GM18508 (cell line): ENCODE measurements around the gene NDC80.
"Not testable (repeated sequence)": the region's sequence is repeated elsewhere in the genome, so short reads cannot be mapped to it uniquely, and the experiment has no call there.

ENCODE experiments used
- ATAC-seq: cut with Tn5 transposase; IDR thresholded peaks from one replicate; pipeline ENCODE4 v1.9.1; 2021; ENCODE audit warnings: moderate number of reproducible peaks; ENCODE audit not compliant: insufficient read depth, unreplicated experiment

NDC80 gene

DNA sequence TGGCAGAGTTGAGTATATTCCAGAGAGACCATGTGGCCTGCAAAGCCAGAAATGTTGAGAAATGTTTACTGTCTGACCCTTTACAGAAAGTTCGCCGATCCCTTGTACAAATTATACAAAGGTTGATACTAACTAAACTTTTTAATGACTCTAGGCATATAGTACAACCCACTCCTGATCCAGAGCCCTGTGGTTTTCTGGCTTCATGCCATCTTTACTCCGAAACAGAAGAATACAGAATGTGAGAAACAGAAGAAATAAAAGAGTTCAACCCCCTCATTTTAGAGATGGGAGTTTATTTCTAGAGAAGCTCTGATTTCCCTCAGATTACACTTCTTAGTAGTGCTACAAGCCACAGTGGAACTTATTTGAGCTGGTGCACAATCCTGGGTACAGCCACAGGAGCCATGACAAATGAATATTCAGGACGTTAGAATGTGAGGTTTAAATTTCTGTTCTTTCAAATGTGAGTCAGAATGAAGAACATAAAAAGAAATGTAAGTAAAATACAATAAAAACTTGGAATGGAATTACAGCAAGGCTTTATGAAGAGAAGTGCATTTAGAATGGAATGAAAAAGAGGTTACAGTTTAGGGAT, 46.1 kb downstream of the NDC80 start:
- no peak for ATAC-seq

DNA sequence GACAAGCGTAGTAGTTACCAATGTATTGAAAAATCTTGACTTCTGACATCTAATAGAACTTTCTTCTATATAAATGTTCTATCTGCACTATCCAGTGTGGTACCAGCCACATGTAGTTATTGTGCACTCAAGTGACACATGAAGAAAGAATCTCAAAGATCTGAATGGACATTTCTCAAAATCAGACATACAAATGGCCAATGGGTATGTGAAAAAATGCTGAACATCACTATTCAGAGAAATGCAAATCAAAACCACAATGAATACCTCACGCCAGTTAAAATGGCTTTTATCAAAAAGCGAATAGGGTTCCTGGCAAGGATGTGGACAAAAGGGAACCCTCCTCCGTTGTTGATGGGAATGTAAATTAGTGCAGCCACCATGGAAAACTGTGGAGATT, 46.7 kb downstream of the NDC80 start:
- no peak for ATAC-seq

DNA sequence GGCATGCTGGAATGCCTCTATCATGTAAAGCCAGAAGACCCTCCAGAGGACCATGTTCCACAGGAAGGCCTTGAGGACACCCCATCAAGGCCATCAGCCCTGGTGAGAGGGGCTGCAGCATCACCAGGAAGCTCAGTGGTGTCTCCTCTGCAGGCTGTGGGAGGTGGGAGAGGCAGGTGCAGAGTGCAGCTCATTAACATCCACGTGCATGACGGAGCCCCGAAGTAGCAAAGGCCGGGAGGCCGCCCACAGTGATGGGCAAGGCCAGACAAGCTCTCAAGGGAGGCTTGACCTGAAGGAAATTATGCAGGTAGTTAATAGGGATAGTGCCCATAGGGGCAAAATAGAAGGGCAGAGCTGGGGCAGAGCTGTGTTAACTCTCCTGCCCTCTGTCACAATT, 53.9 kb downstream of the NDC80 start:
- ATAC-seq, result no peak

DNA sequence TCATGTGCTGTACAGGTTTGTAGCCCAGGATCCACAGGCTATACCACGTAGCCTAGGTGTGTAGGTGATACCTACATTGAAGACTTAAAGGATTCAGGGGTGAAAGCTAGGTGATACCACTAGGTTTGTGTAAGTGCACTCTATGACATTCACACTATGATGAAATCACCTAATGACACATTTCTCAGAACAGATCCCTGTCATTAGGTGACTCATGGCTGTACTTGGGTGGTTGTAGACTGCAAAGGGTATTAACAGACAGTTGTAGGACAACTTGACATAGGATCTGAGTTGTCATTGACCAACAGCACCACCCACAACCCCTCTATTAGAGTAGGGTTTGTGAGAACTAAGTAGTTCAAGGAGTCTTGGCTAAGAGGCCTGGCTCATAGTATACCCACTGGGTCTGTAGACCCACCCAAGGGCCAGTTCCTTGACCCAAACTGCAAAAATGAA, 56.5 kb downstream of the NDC80 start:
- no peak for ATAC-seq

DNA sequence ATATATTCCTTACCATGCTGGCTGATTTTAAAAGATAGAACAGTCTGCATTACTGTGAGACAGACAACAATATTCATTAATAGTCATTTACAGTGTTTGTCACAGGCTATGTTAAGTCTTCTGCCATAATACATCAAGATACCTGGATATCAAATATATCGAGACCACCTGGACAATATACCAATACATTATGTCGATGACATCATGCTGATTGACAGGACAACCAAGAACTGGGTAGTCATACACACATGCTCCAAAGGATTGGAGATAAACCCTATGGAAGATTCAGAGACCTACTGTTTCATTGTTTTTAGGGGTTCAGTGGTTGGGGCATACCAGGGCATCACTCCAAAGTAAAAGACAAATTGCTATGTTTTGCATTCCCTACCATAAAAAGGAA, 57.6 kb downstream of the NDC80 start:
- ATAC-seq, result no peak

DNA sequence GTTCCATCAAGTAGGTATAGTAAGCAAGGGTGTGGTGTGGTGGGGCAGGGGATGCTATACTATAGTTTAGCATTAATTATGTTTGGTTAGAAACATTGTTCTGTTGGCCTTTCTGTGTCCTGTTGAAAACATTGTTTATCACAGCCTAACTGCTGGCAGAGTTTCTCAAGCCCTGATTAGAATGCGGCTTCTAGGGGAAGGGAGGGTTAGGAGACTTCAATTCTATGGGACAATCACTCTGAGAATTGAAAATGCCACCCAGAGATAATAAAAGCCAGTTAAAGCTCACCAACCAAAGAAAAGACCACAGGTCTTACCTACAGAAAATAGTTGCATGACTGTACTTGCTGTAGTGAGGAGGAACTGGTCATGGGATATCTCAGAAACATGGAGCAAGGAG, 64.2 kb downstream of the NDC80 start:
- no peak for ATAC-seq

DNA sequence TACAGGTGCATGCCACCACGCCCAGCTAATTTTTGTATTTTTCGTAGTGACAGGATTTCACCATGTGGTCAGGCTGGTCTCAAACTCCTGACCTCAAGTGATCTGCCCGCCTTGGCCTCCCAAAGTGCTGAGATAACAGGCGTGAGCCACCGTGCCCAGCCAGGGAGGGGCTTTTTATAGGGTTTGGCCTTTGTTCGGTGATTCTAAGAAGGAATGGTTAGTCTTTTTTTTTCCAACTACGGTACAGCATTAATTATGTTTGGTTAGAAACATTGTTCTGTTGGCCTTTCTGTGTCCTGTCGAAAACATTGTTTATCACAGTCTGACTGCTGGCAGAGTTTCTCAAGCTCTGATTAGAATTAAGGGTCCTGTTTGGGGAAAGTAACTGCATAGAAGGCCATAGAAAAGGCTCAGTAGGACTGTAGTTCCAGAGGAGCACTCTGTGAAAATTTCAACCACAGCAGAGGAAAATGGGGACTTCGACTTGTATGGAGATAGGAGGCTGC, 64.8 kb downstream of the NDC80 start:
- peak; percentile 6 for ATAC-seq

DNA sequence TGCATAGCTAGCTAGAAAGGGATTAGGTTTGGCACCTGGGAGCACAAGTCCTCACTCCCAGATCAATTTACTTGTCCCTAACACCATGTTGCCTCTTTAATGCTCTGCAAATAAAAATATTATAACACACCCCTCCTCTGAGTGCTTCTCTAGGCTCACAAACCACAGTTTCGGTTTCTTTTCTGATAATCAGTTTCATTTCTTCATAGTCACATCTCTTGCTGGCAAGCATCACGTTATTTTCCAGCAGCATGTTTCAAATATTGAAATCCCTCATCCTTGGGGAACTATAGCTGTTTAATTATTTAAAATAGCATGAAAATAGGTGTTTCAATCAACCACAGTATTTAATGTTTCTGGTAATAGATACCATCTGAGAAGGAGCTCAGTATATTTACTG, 70.3 kb downstream of the NDC80 start:
- ATAC-seq, result peak; percentile 68

DNA sequence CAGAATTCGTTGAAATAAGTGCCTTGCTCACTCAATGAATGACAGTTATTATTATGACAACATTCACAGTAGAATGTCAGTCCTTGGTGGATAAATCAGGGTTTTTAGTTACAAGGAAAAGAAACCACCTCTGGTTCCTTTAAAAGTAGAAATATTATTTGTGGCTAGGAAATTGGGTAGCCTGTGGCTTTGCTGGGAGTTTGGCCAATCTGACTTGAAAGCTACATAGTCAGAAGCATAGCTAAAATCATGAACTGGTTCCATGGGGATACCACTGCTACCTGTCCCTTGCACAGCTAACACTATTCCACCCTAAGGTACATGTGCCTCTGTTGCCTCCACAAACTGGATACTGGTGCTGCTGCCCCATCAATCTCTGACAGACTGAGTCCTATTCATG, 71.4 kb downstream of the NDC80 start:
- no peak for ATAC-seq

DNA sequence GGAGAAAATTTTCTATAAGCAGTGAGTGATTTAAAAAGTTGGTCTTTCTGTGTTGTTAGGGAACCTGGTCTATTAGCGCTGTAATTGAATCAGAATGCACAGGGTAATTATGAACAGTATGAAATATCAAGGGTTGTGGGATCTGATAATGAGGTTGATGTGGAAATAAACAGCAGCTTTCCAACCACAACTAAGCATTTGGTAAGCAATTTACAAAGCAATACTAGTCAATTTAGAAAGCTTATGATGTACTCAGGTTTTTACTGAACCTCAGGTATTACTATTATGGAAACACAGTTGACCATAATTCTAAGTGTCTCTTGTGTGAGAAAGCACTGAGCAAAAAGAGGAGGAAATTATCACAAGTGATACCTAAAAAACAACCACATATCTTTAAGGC, 73.2 kb downstream of the NDC80 start:
- no peak for ATAC-seq

DNA sequence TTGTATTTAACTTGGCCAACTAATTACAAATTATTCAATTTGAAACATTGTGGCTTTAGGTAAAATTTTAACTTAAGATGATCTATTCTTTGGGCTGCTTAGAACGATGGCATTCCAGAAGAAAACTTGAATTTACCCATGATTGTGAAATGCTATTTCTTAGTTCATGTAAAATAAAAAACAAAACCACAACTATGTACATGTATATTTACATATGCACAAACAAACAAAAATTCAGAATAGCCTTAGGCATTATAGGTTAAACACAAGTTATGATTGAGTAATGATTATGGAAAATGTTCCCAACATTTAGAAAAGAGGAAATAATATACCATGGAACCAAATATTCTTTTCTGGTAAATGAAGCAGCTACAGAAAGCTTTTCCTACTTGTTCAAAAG, 80.6 kb downstream of the NDC80 start:
- ATAC-seq, result no peak

DNA sequence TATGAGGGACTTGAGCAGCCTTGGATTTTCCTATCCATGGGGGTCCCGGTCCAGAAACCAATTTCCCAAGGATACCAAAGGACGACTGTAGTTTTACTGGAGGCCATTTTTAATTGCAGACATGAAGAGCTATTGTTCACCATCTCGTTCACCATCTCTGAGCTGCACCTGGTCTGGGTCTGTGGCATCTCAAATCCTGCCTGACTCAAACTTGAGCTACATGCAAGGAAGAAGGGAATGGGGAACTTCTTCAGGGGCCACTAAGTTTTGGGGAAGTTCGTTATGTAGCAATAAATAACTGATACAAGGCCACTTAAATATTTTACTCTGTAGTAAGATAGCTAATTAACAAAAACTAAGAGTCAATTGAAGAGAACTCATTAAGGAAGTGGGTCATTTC, 82.1 kb downstream of the NDC80 start:
- ATAC-seq, result no peak

DNA sequence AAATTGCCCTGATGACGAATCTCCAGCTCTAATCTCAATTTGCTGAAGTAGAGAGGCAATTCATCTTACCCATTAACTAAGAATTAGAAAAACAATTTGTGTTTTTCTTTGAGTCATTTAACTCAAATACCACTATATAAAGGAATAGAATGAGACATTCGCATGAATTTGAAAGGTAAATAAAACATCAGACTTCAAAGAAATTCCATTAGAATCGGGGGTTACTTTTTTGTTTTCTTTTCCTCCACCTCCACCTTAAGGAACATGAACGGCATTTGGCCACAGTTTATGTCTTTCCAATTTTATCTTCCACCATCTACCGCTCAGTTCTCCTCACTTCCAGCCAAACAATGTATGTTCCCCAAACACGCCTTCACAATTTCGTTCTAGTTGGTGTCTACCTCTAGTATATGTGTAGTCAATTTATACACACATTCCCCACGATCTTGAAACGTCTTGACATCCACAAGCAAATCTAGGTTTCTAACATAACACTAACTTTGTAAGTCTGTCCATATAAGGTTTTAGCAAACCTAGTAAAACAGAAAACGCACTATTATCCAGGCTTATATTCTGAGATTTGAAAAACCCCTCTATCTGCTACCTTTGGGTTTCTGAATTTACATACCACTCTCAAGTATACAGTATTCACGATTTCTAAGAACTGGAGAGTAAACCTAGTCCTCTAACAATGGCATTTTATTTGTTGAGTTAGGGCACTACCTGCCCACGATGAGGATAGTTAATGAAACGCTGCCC, 83.0 kb downstream of the NDC80 start:
- ATAC-seq, result no peak

DNA sequence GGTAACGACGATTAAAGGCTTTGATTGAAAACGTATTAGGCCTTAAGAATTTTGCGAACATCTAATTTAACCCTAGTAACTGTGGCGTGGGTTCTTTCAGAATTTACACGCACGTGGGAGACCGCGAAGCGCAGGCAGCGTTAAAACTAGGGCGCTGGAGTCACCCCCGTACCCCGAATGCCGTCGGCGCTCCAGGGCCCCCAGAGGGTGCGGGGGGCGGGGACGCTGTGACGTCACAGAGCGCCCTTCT, 83.5 kb downstream of the NDC80 start:
- ATAC-seq, result peak; percentile 9

DNA sequence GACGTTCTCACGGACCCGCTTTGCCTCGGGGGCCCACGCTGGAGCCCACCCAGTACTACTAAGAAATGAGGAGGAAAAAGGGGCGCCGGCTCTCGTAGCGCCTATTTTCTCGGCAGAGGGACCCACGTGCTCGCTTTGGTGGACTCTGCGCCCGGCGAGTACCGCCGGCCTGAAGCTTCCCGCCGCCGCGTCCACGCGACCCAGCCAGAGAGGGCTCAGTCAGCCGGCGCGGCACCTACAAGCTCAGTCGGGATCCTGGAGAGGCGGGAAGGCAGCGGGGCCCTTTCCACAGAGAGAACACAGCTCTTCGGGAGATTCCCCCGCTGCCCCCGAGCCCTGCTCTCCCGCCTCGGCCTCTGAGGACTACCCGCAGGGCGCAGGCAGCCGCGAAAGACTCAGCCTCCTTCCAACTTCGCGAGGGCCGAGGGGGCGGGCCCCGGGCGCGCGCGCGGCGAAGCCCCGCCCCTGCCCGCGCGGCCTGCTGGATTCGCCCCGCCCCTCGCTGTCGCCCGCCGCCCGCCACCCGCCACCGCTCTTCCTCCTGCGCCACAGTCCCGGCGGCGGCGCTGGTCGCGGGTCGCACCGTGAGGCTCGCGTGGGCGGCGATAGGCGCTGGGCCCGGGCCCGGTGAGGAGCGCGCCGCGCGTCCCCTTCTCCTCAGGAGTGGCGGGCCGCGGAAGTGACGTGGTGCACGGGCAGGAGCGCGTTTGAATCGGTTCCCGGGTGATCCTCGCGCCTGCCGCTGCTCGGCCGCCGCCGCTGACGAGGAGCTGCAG, 84.0 kb downstream of the NDC80 start, which contains the start of gene SMCHD1:
Gene SMCHD1 (plus strand): TSS at position 549 of the 776 bp plus-strand sequence. CDS start 350 bp downstream, outside the sequence.
- peak; percentile 38 for ATAC-seq

DNA sequence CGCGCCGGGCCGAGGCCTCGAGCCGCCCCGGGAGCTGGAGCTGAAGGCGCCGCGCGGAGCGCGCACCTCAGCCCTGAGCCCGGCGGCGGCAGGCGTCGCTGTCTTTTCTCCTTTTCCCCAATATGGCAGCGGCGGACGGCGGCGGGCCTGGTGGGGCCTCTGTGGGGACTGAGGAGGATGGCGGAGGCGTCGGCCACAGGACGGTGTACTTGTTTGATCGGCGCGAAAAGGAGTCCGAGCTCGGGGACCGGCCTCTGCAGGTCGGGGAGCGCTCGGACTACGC, 84.5 kb downstream of the NDC80 start:
- ATAC-seq, result peak; percentile 7

DNA sequence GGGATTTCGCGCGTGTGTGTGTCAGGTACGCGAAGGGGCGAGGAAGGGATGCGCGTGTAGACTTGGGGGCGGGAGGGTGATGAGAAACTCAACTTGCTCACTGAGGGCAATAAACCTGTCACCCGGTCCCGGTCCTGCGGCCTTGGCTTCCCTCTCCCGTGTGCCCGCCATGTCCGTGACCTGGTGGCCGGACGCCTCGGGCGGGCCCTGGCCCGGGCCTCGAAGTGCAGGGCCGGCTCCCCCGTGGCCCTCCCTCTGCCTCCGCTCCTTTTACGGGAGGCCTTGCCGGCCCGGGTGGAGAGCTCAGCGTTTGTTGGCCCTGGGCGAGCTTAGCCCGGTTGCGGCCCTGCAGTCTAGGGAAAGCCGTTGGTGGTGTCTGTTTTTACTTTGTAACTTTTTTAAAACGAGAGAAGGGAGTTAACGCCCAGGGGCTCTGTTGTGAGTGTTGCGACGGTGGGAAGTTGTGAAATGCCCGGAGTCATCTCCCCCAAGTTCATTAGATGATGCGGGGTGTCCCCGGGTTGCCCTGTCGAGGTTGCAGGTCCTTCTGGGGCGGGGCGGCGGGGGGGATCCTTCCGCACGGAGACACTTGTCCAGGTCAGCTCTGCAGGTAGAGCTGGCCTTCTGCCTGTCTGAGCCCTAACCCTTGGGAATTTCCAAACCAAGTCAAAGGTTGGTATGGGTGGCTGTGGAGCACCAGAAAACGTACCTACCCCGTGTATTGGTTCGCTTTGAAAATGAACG, 85.1 kb downstream of the NDC80 start:
- ATAC-seq, result no peak

DNA sequence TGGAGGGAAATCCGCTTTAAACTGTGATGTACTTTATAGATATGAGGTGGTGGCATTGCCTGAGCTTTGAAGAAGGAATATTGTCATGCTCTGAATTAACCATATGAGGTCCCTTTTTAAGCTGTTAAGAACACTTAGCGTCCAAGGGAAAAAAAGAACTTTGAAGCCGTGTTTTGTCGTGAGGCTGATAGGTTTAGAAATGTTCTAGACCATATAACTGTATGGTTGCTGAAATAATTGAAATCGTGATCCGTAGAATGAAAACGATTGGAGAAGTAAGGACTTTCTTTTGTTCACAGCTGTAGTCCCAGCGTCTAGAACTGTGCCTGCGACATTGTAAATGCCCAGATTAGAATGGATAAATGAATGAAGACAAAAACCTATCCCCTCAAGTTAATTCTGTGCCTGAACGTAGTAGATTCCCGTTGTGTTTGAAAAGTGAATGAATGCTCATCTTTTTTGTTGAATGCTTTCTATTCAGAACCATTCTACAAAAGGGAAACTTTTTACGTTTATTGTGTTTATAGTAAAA, 85.7 kb downstream of the NDC80 start:
- ATAC-seq, result no peak

DNA sequence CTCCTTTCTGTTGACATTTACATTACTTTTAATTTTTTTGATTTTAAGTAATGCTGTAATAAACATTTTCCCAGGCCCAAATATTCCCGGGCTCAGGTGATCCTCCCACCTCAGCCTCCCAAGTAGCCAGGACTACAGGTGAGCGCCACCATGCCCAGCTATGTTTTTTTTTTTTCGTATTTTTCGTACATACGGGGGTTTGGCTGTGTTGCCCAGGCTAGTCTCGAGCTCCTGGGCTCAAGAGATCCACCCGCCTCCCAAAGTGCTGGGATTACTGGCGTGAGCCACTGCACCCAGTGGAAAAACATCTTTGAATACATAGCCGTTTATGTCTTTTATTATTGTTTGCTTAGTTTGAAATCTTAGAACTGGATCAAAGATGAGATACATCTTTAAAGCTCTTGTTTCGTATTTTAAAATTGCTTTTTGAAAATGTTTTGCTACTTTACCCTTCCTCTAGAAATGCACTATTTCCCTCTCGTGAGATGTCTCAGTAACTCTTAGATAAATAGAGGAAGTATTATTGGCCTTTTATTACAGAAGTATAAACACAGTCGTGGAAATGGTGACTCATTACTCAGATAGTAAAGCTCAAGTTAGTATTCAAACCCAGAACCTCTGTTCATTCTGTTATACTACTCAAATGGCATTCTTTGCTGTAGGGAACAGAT, 86.6 kb downstream of the NDC80 start:
- ATAC-seq, result no peak

DNA sequence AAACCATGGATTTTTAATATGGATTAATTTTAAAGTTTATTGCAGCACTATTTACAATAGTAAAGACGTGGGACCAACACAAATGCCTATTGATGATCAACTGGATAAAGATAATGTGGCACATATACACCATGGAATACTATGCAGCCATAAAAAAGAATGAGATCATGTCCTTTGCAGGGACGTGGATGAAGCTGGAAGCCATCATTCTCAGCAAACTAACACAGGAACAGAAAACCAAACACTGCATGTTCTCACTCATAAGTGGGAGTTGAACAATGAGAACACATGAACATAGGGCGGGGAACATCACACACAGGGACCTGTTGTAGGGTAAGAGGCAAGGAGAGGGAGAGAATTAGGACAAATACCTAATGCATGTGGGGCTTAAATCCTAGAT, 89.5 kb downstream of the NDC80 start:
- not testable (repeated sequence) for ATAC-seq
